ENCODE data around the gene EML4. TPM values are rescaled to one million over a fixed set of nuclear protein-coding genes. Genes with fewer than 3 reads are reported as not detected.
A peak's percentile ranks its signal among the peaks of the same experiment; 100 is the strongest.
"Not testable (repeated sequence)": the region's sequence is repeated elsewhere in the genome, so short reads cannot be mapped to it uniquely, and the experiment has no call there.

Gene EML4
- total and polyA plus RNA-seq, 9 of the 15 experiments (the other 6 are each of a cell fraction or from before 2014, with no cell fraction given) = 14.7 to 48.3 (median 36.5) TPM

GRCh38 chr2:42268528-42269151 is 99.5 kb downstream of the EML4 start:
- CTCF ChIA-PET (ENCODE audit: low intra/inter-chr PET ratio) = no interaction called here
- POLR2A ChIA-PET = no interaction called here
- TF ChIP-seq ZNF146 (CRISPR knock-in tag; IDR thresholded peaks at IDR 0.05; ENCODE audit: unreplicated experiment) (no peak), TFE3 (CRISPR knock-in tag; IDR thresholded peaks at IDR 0.05) (peak; percentile 67), ZNF507 (tag; conservative IDR thresholded peaks at IDR 0.05) (no peak), MEIS2 (IDR thresholded peaks at IDR 0.05; ENCODE audit: partially characterized antibody) (peak; percentile 23)
- DNase-seq (ENCODE audit: extremely low read depth in 1 of 4, low spot score in 3 of 4) = no peak
- intact Hi-C loops (cut with micrococcal nuclease) = no loop called here
- Histone ChIP-seq H3K27ac (ENCODE audit: extremely low read depth, low read depth, low read length) (no peak overlapping the region), H3K4me2 (ENCODE audit: insufficient read depth, low read length) (no peak overlapping the region), H2AFZ (ENCODE audit: low read depth, low read length) (no peak overlapping the region), H3K4me3 (no peak overlapping the region), H3K9me1 (ENCODE audit: control insufficient read depth, insufficient read depth, low read length) (no peaks in the 10 kb centered on the region), H3K9ac (ENCODE audit: insufficient read depth in 1 of 2, low read depth in 2 of 2, low read length in 2 of 2) (no peak overlapping the region), H3K4me1 (replicated peaks in 1 of 2; ENCODE audit: control insufficient read depth in 2 of 2, insufficient read depth in 2 of 2, low read length in 2 of 2) (no peaks in the 10 kb centered on the region), H3K9me3 (replicated peaks; ENCODE audit: control insufficient read depth, insufficient read depth, low read depth, low read length) (no peaks in the 10 kb centered on the region), H3K27me3 (ENCODE audit: control insufficient read depth in 2 of 2, insufficient read depth in 2 of 2, low read length in 2 of 2) (no peaks in the 10 kb centered on the region), H3K36me3 (ENCODE audit: control insufficient read depth, insufficient read depth, low read length) (no peaks in the 10 kb centered on the region), H4K20me1 (replicated peaks; ENCODE audit: control insufficient read depth, insufficient read depth, low read length) (no peaks in the 10 kb centered on the region), H3K79me2 (ENCODE audit: control insufficient read depth, insufficient read depth, low read length) (no peaks in the 10 kb centered on the region)
- BruUV-seq (replicated peaks) = no TSS peak
- no peak for FAIRE-seq
- 95% methylated on average over 5 of the region's 5 CpGs for WGBS (ENCODE audit: insufficient coverage, low coverage, missing lambda C conversion rate)
- in situ Hi-C loops (cut with MboI) = no loop called here
- ATAC-seq = no peak

GRCh38 chr2:42270757-42271156 is 101.6 kb downstream of the EML4 start:
- H4K20me1 ChIP-seq (replicated peaks; ENCODE audit: control insufficient read depth, insufficient read depth, low read length) = no peaks in the 10 kb centered on the region
- H3K4me3 ChIP-seq = no peak overlapping the region
- FAIRE-seq = no peak
- no peaks in the 10 kb centered on the region for H3K4me1 ChIP-seq (replicated peaks in 1 of 2; ENCODE audit: control insufficient read depth in 2 of 2, insufficient read depth in 2 of 2, low read length in 2 of 2)
- intact Hi-C loops (cut with micrococcal nuclease) (no loop called here), in situ Hi-C loops (cut with MboI) (no loop called here)
- H3K27me3 ChIP-seq (ENCODE audit: control insufficient read depth in 2 of 2, insufficient read depth in 2 of 2, low read length in 2 of 2) = no peaks in the 10 kb centered on the region
- H3K9ac ChIP-seq (ENCODE audit: insufficient read depth in 1 of 2, low read depth in 2 of 2, low read length in 2 of 2) = no peak overlapping the region
- DNase-seq (ENCODE audit: extremely low read depth in 1 of 4, low spot score in 3 of 4) = no peak
- H3K4me2 ChIP-seq (ENCODE audit: insufficient read depth, low read length) = no peak overlapping the region
- CTCF ChIA-PET (ENCODE audit: low intra/inter-chr PET ratio) = no interaction called here
- no peaks in the 10 kb centered on the region for H3K9me3 ChIP-seq (replicated peaks; ENCODE audit: control insufficient read depth, insufficient read depth, low read depth, low read length)
- H2AFZ ChIP-seq (ENCODE audit: low read depth, low read length) = no peak overlapping the region
- H3K36me3 ChIP-seq (ENCODE audit: control insufficient read depth, insufficient read depth, low read length) = no peaks in the 10 kb centered on the region
- POLR2A ChIA-PET = no interaction called here
- no peaks in the 10 kb centered on the region for H3K79me2 ChIP-seq (ENCODE audit: control insufficient read depth, insufficient read depth, low read length)
- ATAC-seq = no peak
- BruUV-seq (replicated peaks) = no TSS peak
- no peak overlapping the region for H3K27ac ChIP-seq (ENCODE audit: extremely low read depth, low read depth, low read length)
- TF ChIP-seq SMC3 (conservative IDR thresholded peaks at IDR 0.05; ENCODE audit: insufficient read depth, low read depth, low read length) (no peak), MTF1 (CRISPR knock-in tag; IDR thresholded peaks at IDR 0.05; ENCODE audit: borderline replicate concordance) (no peak)
- 88% methylated on average over 5 of the region's 5 CpGs for WGBS (ENCODE audit: insufficient coverage, low coverage, missing lambda C conversion rate)
- no peaks in the 10 kb centered on the region for H3K9me1 ChIP-seq (ENCODE audit: control insufficient read depth, insufficient read depth, low read length)

- WGBS (ENCODE audit: insufficient coverage, low coverage, missing lambda C conversion rate) = 87% methylated on average over 5 of the region's 5 CpGs
- H3K9me1 ChIP-seq (ENCODE audit: control insufficient read depth, insufficient read depth, low read length); POLR2A ChIA-PET; H2AFZ ChIP-seq (ENCODE audit: low read depth, low read length); H3K79me2 ChIP-seq (ENCODE audit: control insufficient read depth, insufficient read depth, low read length); in situ Hi-C loops (cut with MboI); H3K27ac ChIP-seq (ENCODE audit: extremely low read depth, low read depth, low read length); intact Hi-C loops (cut with micrococcal nuclease); H3K36me3 ChIP-seq (ENCODE audit: control insufficient read depth, insufficient read depth, low read length); ATAC-seq; H3K4me1 ChIP-seq (replicated peaks in 1 of 2; ENCODE audit: control insufficient read depth in 2 of 2, insufficient read depth in 2 of 2, low read length in 2 of 2); FAIRE-seq; H3K9me3 ChIP-seq (replicated peaks; ENCODE audit: control insufficient read depth, insufficient read depth, low read depth, low read length); H3K27me3 ChIP-seq (ENCODE audit: control insufficient read depth in 2 of 2, insufficient read depth in 2 of 2, low read length in 2 of 2); CTCF ChIA-PET (ENCODE audit: low intra/inter-chr PET ratio); H3K4me3 ChIP-seq; DNase-seq (ENCODE audit: extremely low read depth in 1 of 4, low spot score in 3 of 4); BruUV-seq (replicated peaks); H3K4me2 ChIP-seq (ENCODE audit: insufficient read depth, low read length); H3K9ac ChIP-seq (ENCODE audit: insufficient read depth in 1 of 2, low read depth in 2 of 2, low read length in 2 of 2); H4K20me1 ChIP-seq (replicated peaks; ENCODE audit: control insufficient read depth, insufficient read depth, low read length): not testable (repeated sequence)
Measured at GRCh38 chr2:42271246-42271645, 102.1 kb downstream of the EML4 start.
